ENCODE results near the gene SEPTIN5.

DNA sequence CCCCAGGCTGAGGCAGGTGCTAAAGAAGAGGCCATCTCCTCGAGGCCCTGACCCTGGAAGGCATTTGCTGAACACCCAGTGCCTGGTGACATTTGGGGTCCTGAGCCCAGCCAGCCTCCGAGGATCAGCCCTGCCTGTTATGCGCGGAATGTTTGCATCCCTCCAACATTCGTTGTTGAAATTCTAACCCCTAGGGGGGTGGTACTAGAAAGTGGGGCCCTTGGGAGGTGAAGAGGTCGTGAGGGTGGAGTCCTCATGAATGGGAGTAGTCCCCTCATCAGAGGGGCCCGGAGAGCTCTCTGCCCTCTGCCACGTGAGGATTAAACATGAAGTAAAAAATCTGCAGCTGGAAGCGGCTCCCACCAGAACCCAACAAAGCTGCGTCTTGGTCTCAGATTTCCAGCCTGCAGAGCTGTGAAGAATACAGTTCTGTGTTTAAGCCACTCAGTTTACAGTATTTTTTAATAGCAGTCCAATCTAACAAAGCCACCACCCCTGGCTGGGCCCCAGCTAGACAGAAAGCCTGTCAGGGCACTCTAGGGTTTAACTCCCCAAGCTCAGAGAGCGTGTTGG, 35.3 kb upstream of the SEPTIN5 start:
- TF ChIP-seq, protein P1, sequence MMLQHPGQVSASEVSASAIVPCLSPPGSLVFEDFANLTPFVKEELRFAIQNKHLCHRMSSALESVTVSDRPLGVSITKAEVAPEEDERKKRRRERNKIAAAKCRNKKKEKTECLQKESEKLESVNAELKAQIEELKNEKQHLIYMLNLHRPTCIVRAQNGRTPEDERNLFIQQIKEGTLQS (IDR thresholded peaks at IDR 0.05), result no peak
- TF ChIP-seq, protein P1 (CRISPR knock-in tag; conservative IDR thresholded peaks at IDR 0.05), result no peak
- TF ChIP-seq, protein P2, sequence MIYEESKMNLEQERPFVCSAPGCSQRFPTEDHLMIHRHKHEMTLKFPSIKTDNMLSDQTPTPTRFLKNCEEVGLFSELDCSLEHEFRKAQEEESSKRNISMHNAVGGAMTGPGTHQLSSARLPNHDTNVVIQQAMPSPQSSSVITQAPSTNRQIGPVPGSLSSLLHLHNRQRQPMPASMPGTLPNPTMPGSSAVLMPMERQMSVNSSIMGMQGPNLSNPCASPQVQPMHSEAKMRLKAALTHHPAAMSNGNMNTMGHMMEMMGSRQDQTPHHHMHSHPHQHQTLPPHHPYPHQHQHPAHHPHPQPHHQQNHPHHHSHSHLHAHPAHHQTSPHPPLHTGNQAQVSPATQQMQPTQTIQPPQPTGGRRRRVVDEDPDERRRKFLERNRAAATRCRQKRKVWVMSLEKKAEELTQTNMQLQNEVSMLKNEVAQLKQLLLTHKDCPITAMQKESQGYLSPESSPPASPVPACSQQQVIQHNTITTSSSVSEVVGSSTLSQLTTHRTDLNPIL (CRISPR knock-in tag; IDR thresholded peaks at IDR 0.05), result no peak
- TF ChIP-seq HSF4 (CRISPR knock-in tag; IDR thresholded peaks at IDR 0.05; ENCODE audit: borderline replicate concordance), result no peak
- no peak for TF ChIP-seq NRF1 (conservative IDR thresholded peaks at IDR 0.05 in 1 of 2, IDR thresholded peaks at IDR 0.05 in 1 of 2)
- TF ChIP-seq CEBPG (CRISPR knock-in tag; IDR thresholded peaks at IDR 0.05), result no peak
- TF ChIP-seq CEBPG (tag; conservative IDR thresholded peaks at IDR 0.05 in 1 of 2, IDR thresholded peaks at IDR 0.05 in 1 of 2), result no peak
- TF ChIP-seq TEAD4 (IDR thresholded peaks at IDR 0.05; ENCODE audit: low read length), result no peak
- TF ChIP-seq TEAD4 (CRISPR knock-in tag; IDR thresholded peaks at IDR 0.05; ENCODE audit: borderline replicate concordance), result 0 out of 2 replicates have a peak, but pooled peaks have one; percentile 55
- TF ChIP-seq SIN3A (IDR thresholded peaks at IDR 0.05; ENCODE audit: borderline replicate concordance in 2 of 2, control insufficient read depth in 1 of 2, low read depth in 2 of 2, low read length in 2 of 2), result no peak
- TF ChIP-seq POLR2A (conservative IDR thresholded peaks at IDR 0.05), result no peak
- TF ChIP-seq POLR3G (IDR thresholded peaks at IDR 0.05; ENCODE audit: extremely low read depth, insufficient read length, insufficient replicate concordance), result no peak
- TF ChIP-seq FOXA3 (CRISPR knock-in tag; conservative IDR thresholded peaks at IDR 0.05 in 1 of 2, IDR thresholded peaks at IDR 0.05 in 1 of 2), result no peak
- TF ChIP-seq ZNF589 (CRISPR knock-in tag; IDR thresholded peaks at IDR 0.05; ENCODE audit: low read depth), result no peak
